Mesothelial cell of epicardium (in vitro differentiated cells): ENCODE data around the gene SOX30. TPM values are rescaled to one million over a fixed set of nuclear protein-coding genes. Genes with fewer than 3 reads are reported as not detected.

Experiments
- DNase-seq, 2 experiments: peaks; one replicate each; pipeline ENCODE4 v3.0.0; 2021; ENCODE audit warnings: low spot score in 2 of 2; ENCODE audit not compliant: unreplicated experiment in 2 of 2
- H3K27ac Mint-ChIP-seq: 2 replicates; pipeline ENCODE4 v1.8.0; 2021; ENCODE audit warnings: mixed read lengths
- H3K27me3 Mint-ChIP-seq: 2 replicates; pipeline ENCODE4 v1.8.0; 2021; ENCODE audit warnings: low read depth, mixed read lengths
- H3K36me3 Mint-ChIP-seq: 2 replicates; pipeline ENCODE4 v1.8.0; 2021; ENCODE audit warnings: mixed read lengths
- H3K4me1 Mint-ChIP-seq: 2 replicates; pipeline ENCODE4 v1.8.0; 2021; ENCODE audit warnings: mixed read lengths
- H3K4me3 Mint-ChIP-seq: 2 replicates; pipeline ENCODE4 v1.8.0; 2021; ENCODE audit warnings: mild to moderate bottlenecking, moderate library complexity, mixed read lengths
- H3K9me3 Mint-ChIP-seq: 2 replicates; pipeline ENCODE4 v1.8.0; 2021; ENCODE audit warnings: mixed read lengths
- total RNA-seq: library from RNA; stranded (reverse); gene quantifications from 3 replicates; pipeline ENCODE4 v1.2.1, GENCODE V29; 2021
- TF ChIP-seq, protein P1 (sequence below): fragments of 200-600 bp; sonication (generic); IDR thresholded peaks from one replicate; pipeline ENCODE4 v1.5.0; 2021; ENCODE audit warnings: antibody characterized with exemption; ENCODE audit not compliant: unreplicated experiment

SOX30 gene
- total RNA-seq, 1 donor from 2014 or later = not detected

DNA sequence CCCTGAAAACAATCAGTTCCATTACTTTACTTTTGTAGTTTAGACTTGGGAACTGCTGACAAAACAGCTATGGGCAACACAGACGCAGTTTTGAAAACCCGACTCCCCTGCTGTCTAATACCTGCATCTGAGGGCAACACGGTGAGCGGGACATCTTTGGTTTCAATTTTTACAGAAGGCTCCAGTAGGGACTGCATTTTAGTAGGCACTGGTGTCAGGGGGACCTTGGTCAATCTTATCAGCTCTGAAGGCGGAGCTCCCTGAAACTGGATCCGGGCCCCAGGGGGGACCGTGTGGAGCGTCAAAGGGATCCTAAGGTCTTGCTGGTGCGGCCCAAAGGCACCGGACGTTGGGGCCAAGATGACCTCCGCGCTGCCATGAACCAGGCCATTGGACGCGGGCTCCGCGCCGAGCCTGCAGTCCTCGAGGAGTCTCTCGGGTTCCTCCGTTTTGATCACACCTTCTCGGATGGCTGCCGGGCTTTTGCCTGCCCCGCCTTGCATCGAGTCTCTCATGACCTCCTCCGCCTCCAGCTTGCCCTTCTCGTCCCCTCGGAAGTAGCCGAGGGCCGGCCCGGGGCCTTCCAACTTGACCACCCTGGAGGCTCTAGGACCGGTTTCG, 1.1 kb downstream of the SOX30 start:
- H3K27me3 Mint-ChIP-seq = no peaks in the 10 kb centered on the region
- H3K4me3 Mint-ChIP-seq = no peak overlapping the region
- H3K36me3 Mint-ChIP-seq = peaks cover 2% of the 10 kb centered on the region

DNA sequence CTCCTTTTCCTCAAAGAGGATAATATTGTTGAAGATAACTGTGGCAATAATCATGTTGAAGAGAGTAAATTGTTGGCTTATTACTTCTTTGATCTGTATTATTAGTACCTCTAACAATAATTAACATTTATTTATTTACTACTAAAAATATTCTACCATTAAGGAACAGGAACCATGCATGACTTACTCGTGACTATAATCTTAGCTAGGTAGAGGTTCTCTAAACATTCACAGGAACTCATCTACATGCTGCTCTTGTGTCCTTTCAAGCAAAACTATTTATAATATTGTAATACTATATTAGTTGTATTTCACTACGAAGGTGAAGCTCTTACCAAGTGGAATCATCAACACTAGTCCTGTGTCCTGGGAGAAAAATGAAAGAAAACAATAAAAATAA, 3.1 kb downstream of the SOX30 start:
- TF ChIP-seq, protein P1, sequence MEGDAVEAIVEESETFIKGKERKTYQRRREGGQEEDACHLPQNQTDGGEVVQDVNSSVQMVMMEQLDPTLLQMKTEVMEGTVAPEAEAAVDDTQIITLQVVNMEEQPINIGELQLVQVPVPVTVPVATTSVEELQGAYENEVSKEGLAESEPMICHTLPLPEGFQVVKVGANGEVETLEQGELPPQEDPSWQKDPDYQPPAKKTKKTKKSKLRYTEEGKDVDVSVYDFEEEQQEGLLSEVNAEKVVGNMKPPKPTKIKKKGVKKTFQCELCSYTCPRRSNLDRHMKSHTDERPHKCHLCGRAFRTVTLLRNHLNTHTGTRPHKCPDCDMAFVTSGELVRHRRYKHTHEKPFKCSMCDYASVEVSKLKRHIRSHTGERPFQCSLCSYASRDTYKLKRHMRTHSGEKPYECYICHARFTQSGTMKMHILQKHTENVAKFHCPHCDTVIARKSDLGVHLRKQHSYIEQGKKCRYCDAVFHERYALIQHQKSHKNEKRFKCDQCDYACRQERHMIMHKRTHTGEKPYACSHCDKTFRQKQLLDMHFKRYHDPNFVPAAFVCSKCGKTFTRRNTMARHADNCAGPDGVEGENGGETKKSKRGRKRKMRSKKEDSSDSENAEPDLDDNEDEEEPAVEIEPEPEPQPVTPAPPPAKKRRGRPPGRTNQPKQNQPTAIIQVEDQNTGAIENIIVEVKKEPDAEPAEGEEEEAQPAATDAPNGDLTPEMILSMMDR = no peak
- no peak overlapping the region for H3K4me3 Mint-ChIP-seq
- peaks cover 2% of the 10 kb centered on the region for H3K36me3 Mint-ChIP-seq
- H3K4me1 Mint-ChIP-seq = no peaks in the 10 kb centered on the region
- peaks cover 16% of the 10 kb centered on the region for H3K9me3 Mint-ChIP-seq
- H3K27ac Mint-ChIP-seq = no peak overlapping the region
- no peaks in the 10 kb centered on the region for H3K27me3 Mint-ChIP-seq
- DNase-seq = no peak

More for the DNA sequence above, 1.1 kb downstream of the SOX30 start:
- TF ChIP-seq, protein P1 = no peak
- Mint-ChIP-seq H3K27ac (no peak overlapping the region), H3K9me3 (peaks cover 30% of the 10 kb centered on the region), H3K4me1 (no peaks in the 10 kb centered on the region)
- no peak for DNase-seq

DNA sequence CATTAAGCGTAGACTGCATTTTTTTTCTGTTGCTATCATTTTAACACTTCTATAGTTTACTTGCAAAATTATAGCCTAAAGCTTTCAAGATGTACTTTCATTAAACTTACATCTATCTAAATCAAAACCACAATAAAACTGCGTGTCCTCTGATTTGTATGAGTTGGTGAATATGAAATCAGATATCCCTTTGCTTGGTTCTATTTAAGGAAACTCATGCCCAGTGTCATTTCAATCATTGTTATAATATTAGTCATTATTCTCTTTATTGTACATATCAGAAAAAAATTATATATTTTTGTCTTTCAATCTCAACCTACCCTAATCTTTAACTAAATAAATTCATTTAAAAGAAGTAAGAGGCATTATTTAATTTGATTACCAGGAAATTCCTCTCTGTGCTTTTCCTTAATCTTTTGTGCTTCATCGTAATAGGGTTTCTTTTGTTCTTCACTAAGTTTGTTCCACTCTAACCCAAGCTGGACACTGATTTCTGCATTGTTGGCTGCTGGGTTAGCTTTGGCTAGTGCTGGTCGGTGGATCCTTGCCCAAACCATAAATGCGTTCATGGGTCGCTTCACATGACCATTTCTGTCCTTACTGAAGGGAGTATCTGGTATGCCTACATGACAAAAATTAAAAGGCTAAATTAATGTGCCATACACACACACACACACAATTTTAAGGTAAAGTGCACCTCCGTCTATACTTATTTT, 3.8 kb downstream of the SOX30 start:
- Mint-ChIP-seq H3K4me1 (no peaks in the 10 kb centered on the region), H3K36me3 (peaks cover 2% of the 10 kb centered on the region), H3K4me3 (no peak overlapping the region), H3K27ac (no peak overlapping the region), H3K27me3 (no peaks in the 10 kb centered on the region), H3K9me3 (peaks cover 13% of the 10 kb centered on the region)
- DNase-seq = no peak
- TF ChIP-seq, protein P1 = no peak

DNA sequence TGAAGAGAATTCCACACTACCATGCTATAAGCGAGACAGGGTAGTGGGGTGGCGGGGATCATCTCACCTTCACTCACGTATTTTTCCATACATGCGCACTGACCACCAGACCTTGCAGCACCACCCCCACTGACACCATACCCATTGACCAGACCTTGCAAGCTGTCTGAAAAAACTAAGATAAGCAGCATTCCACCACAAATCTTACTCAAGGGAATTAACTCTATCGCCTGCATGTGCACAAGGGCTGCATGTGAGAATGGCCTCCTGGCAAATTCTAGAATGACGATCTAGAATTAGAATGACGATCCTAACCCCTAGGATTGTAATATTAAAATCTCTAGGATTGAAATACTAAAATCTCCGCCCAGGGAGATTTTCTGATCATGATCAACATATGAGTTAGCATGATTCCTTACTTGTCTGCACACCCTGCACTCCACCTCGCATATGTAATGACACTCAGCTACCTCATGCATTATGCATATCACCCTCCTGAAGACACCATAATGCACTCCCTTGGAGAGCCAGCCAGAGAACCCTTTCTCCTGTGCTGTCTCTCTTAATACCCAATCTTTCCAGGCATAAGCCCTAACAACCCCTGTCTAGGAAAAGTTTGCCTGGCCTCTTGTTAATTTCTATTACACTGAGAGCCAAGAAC, 11.7 kb downstream of the SOX30 start:
- H3K27me3 Mint-ChIP-seq = no peaks in the 10 kb centered on the region
- H3K9me3 Mint-ChIP-seq = no peaks in the 10 kb centered on the region
- H3K4me3 Mint-ChIP-seq = no peak overlapping the region
- H3K36me3 Mint-ChIP-seq = no peaks in the 10 kb centered on the region
- no peak for DNase-seq
- H3K27ac Mint-ChIP-seq = no peak overlapping the region
- H3K4me1 Mint-ChIP-seq = no peaks in the 10 kb centered on the region
- TF ChIP-seq, protein P1 = no peak

DNA sequence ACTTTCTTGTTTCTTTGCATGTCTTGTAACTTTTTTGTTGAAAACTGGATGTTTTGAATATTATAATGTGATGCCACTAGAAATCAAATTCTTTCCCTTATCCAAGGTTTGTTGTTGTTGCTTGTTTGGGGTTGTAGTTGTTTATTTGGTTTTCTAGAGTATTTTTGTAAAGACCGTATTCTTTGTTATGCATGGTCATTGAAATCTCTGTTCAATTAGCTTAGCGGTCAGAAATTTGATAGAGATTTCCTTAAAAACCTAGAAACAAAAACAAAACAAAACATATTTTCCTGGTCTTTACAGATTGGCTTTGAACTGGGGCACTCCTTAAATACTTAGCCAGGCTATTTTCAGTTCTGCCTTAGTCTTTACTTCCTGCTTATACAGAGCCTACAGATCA, 21.9 kb downstream of the SOX30 start:
- DNase-seq = no peak
- TF ChIP-seq, protein P1 = no peak
- Mint-ChIP-seq H3K27ac (no peak overlapping the region), H3K9me3 (peaks cover 15% of the 10 kb centered on the region), H3K36me3 (peaks cover 3% of the 10 kb centered on the region), H3K4me3 (no peak overlapping the region), H3K4me1 (no peaks in the 10 kb centered on the region), H3K27me3 (no peaks in the 10 kb centered on the region)
